OCI-LY1 (cell line): ENCODE measurements around the gene GSE1.

Source experiments
- H2AFZ ChIP-seq: fragments of 200-600 bp; sonication (generic), shearing (Covaris generic); 2 replicates; pipeline ENCODE4 v1.6.0; 2014; ENCODE audit warnings: antibody characterized with exemption, mild to moderate bottlenecking, low read length
- H3F3A ChIP-seq: fragments of 200-600 bp; sonication (generic), shearing (Covaris generic); 2 replicates; pipeline ENCODE4 v1.6.0; 2014; ENCODE audit warnings: mild to moderate bottlenecking, antibody characterized with exemption, low read length, moderate library complexity; ENCODE audit not compliant: insufficient read depth
- H3K27ac ChIP-seq: fragments of 200-600 bp; sonication (generic); 2 replicates; pipeline ENCODE4 v1.5.1; 2014; ENCODE audit warnings: low read length, mixed run types, mild to moderate bottlenecking, low read depth; ENCODE audit not compliant: poor library complexity, severe bottlenecking
- H3K27me3 ChIP-seq: fragments of 200-600 bp; sonication (generic); 2 replicates; pipeline ENCODE4 v1.6.0; 2014; ENCODE audit warnings: antibody characterized with exemption, mild to moderate bottlenecking, low read length, moderate library complexity; ENCODE audit not compliant: insufficient read depth
- H3K36me3 ChIP-seq: fragments of 200-600 bp; sonication (generic); 2 replicates; pipeline ENCODE4 v1.6.1; 2014; ENCODE audit warnings: mild to moderate bottlenecking, antibody characterized with exemption, low read length, moderate library complexity, mixed read lengths; ENCODE audit not compliant: insufficient read depth
- H3K4me1 ChIP-seq: fragments of 200-600 bp; sonication (generic); 2 replicates; pipeline ENCODE4 v1.5.1; 2014; ENCODE audit warnings: mild to moderate bottlenecking, low read length, moderate library complexity; ENCODE audit not compliant: insufficient read depth, severe bottlenecking
- H3K4me2 ChIP-seq: fragments of 200-600 bp; sonication (generic), shearing (Covaris generic); 2 replicates; pipeline ENCODE4 v1.6.1; 2014; ENCODE audit warnings: low read length
- H3K4me3 ChIP-seq: fragments of 200-600 bp; sonication (generic); 2 replicates; pipeline ENCODE4 v1.5.1; 2014; ENCODE audit warnings: low read length, low read depth, mild to moderate bottlenecking, mixed read lengths; ENCODE audit not compliant: poor library complexity, severe bottlenecking
- H3K79me2 ChIP-seq: fragments of 200-600 bp; shearing (Covaris generic); 2 replicates; pipeline ENCODE4 v1.6.1; 2016; ENCODE audit warnings: mixed run types, low read length, mixed read lengths; ENCODE audit not compliant: insufficient read depth
- H3K9ac ChIP-seq: fragments of 200-600 bp; sonication (generic), shearing (Covaris generic); 2 replicates; pipeline ENCODE4 v1.6.1; 2014; ENCODE audit warnings: mild to moderate bottlenecking, low read length, mixed read lengths
- H3K9me2 ChIP-seq: fragments of 200-600 bp; sonication (generic), shearing (Covaris generic); 2 replicates; pipeline ENCODE4 v1.6.1; 2014; ENCODE audit warnings: low read depth, mild to moderate bottlenecking, low read length, mixed read lengths
- H3K9me3 ChIP-seq: fragments of 200-600 bp; shearing (Covaris generic); 2 replicates; pipeline ENCODE4 v1.6.1; 2014; ENCODE audit warnings: low read length, mixed read lengths
- H4K20me1 ChIP-seq: fragments of 200-600 bp; sonication (generic), shearing (Covaris generic); 2 replicates; pipeline ENCODE4 v1.6.0; 2016; ENCODE audit warnings: mild to moderate bottlenecking, low read length; ENCODE audit not compliant: insufficient read depth
- CTCF ChIP-seq: fragments of 200-600 bp; sonication (generic), shearing (Covaris generic); IDR thresholded peaks from 2 replicates; pipeline ENCODE4 v1.5.1; 2017; ENCODE audit warnings: mild to moderate bottlenecking, antibody characterized with exemption, low read length, moderate library complexity, mixed read lengths
- EZH2 ChIP-seq: fragments of 200-600 bp; sonication (generic), shearing (Covaris generic); IDR thresholded peaks from 2 replicates; pipeline ENCODE4 v1.8.0; 2017; ENCODE audit warnings: borderline replicate concordance, mixed run types, mild to moderate bottlenecking, antibody characterized with exemption, low read length, moderate library complexity, mixed read lengths

GSE1 gene

GRCh38 chr16:85646358-85646907 lies 33.3 kb downstream of the GSE1 start:
- Histone ChIP-seq H3K36me3 (peaks cover 14% of the 10 kb centered on the region; the same call in 1 of the 2 replicates), H3K9ac (no peak overlapping the region)

GRCh38 chr16:85646976-85647375 lies 33.9 kb downstream of the GSE1 start:
- no peaks in the 10 kb centered on the region for H4K20me1 ChIP-seq
- no peak overlapping the region for H3K4me2 ChIP-seq
- H3K27me3 ChIP-seq: no peaks in the 10 kb centered on the region
- H3K9me3 ChIP-seq: no peaks in the 10 kb centered on the region
- peaks cover 32% of the 10 kb centered on the region for H3K4me1 ChIP-seq
- no peak overlapping the region for H2AFZ ChIP-seq
- H3K27ac ChIP-seq: no peak overlapping the region
- H3F3A ChIP-seq: no peaks in the 10 kb centered on the region; the same call in 1 of the 2 replicates
- no peaks in the 10 kb centered on the region for H3K9me2 ChIP-seq
- H3K4me3 ChIP-seq: no peak overlapping the region
- H3K36me3 ChIP-seq: peaks cover 20% of the 10 kb centered on the region; the same call in 1 of the 2 replicates
- no peak overlapping the region for H3K9ac ChIP-seq
- TF ChIP-seq CTCF: no peak
- no peak for TF ChIP-seq EZH2
- no peaks in the 10 kb centered on the region for H3K79me2 ChIP-seq

More at GRCh38 chr16:85646358-85646907, 33.3 kb downstream of the GSE1 start:
- Histone ChIP-seq H4K20me1 (no peaks in the 10 kb centered on the region), H3K79me2 (no peaks in the 10 kb centered on the region), H3K27ac (no peak overlapping the region), H3F3A (no peaks in the 10 kb centered on the region; the same call in 1 of the 2 replicates), H3K4me1 (peaks cover 27% of the 10 kb centered on the region), H3K9me3 (no peaks in the 10 kb centered on the region), H3K4me2 (no peak overlapping the region), H3K9me2 (no peaks in the 10 kb centered on the region), H2AFZ (no peak overlapping the region), H3K27me3 (no peaks in the 10 kb centered on the region), H3K4me3 (no peak overlapping the region)
- no peak for TF ChIP-seq CTCF
- TF ChIP-seq EZH2: no peak

GRCh38 chr16:85648070-85648714 lies 35.1 kb downstream of the GSE1 start:
- no peak overlapping the region for H2AFZ ChIP-seq
- H3K27ac ChIP-seq: no peak overlapping the region
- H3K4me3 ChIP-seq: no peak overlapping the region
- no peaks in the 10 kb centered on the region; the same call in 1 of the 2 replicates for H3F3A ChIP-seq
- no peaks in the 10 kb centered on the region for H3K9me2 ChIP-seq
- peaks cover 26% of the 10 kb centered on the region; the same call in 1 of the 2 replicates for H3K36me3 ChIP-seq
- H3K79me2 ChIP-seq: no peaks in the 10 kb centered on the region
- peaks cover 33% of the 10 kb centered on the region for H3K4me1 ChIP-seq
- no peaks in the 10 kb centered on the region for H3K27me3 ChIP-seq
- H3K9me3 ChIP-seq: no peaks in the 10 kb centered on the region
- H3K4me2 ChIP-seq: no peak overlapping the region
- TF ChIP-seq EZH2: no peak
- TF ChIP-seq CTCF: no peak
- no peak overlapping the region for H3K9ac ChIP-seq
- no peaks in the 10 kb centered on the region for H4K20me1 ChIP-seq
